Measurements from ENCODE around the gene PURA. TPM values are rescaled to one million over a fixed set of nuclear protein-coding genes. Genes with fewer than 3 reads are reported as not detected.

PURA gene
- total RNA-seq, 2 donors from 2014 or later, result 39.1 to 43.5 TPM

DNA sequence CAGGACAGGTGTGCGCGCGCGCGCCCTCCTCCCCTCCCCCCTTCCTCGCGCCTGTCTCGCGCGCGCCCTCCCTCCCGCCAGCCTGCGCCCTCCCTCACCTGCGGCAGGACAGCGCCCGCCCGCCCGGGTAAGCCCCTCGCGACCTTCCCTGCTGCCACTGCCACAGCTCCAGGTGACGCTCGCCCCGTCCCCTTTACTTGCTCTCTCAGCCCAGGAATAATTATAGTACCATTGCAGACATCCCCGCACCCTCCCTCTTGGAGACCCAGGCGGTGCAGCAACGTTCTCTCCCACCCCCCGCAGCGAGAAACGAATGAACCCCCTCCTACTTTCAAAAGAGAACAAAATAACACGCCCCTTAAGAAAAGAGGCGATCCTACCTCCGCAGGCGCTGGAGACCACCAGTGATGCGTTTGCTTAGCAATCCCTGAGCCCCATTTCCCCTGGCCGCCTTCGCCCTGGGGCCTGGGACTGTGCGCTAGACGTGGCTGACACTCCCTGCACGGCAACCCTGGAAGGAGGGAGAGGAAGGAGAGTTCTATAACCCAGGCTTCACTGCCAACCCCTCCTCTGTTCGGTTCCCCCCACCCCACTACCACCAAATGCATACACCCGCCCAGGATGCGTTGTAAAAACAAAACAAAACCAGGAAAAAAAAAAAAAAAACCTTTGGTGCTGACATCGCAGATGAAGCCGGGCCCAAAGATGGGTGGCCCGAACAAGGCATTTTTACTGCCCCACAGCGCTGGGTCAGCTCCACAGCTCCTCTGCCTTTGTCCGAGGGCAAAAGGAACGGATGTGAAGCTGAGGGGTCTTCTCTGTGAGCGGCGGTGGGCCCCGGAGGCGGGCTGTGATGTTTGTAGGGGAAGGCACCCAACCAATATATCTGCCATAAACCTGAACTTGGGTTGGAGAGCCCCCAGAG lies 5.6 kb upstream of the PURA start:
- intact Hi-C loops (cut with DNase I), result loop anchor here in 1 of 2 donors (5.0 kb wide), 1 partner anchor 39 kb away; no protein-coding TSS in a partner anchor
- peak; percentile 79 for DNase-seq (ENCODE audit: low spot score)

DNA sequence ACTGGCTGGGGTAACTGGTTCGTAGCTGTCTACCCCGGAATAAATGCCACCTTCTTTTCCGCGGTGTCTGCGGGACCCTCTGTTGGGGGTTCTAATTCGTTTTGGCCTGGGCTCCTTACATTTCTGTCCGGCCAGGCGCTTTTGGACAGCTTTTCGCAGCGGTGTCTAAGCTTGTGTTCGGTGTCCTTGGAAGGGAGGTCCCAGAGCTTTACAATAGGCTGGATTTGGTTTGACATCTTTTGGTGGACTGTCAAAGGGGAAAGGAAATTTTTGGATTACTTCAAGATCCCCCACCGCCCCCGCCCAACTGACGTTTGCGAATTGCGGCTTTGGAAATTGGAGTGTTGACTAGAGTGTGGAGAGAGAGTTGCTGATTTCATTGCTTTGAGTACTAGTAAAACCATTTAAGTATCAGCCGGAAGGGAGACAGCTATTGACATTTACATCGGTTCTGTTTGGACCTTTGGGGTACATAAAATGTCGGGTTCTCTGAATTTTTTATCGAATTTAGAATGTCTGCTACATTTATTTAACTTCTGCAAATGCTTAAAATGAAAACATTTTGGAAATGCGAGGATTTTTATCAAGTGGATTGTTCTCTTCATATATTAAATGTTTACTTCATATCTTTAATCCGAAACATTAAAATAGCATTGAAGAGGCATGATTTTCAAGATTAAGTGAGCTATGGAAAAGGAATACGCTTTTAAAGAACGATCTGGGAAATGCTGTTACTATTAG lies 4.7 kb upstream of the PURA start:
- intact Hi-C loops (cut with DNase I), result loop anchor here in 1 of 2 donors (5.0 kb wide), 1 partner anchor 38 kb away; no protein-coding TSS in a partner anchor
- no peak for DNase-seq (ENCODE audit: low spot score)

DNA sequence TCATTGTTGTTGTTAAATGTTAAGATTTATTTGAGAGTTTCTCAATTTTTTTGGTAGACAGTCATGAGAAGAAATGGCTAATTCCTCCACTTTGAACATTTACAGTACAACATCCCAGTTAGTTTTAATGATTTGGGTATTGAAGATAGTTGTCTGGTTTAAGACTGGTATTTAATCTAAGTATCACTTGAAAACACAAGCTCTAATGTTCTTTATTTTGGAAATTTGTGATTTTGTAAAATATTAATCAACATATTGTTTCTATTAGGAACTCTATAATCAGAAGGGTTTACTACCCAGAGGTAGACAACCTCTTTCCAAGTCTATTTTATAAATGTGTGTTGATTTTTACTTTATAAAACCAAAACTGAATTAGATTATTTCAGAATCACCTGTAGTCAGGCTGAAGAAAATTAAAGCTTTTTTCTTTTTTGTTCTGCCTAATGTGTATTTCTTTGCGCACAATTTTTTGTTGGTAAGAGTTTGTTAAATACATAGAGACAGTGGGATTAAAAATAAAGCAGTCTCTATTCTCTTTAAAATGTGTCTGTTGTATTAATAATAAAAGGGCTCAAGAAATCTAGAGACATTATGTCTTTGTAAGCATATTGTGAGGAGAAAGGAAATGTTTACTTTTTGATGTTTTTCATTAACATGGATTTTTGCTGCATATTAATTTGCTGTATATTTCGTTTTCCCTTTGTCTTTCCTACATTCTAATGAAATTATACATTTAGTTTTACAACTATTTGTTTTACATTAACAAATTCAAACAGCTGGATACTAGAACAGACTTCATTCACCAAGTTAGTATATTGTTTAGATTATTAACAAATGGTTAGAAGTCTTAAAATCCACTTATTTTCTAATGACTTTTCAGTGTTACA lies 3.9 kb upstream of the PURA start:
- no peak for DNase-seq (ENCODE audit: low spot score)
- intact Hi-C loops (cut with DNase I), result loop anchor here in 1 of 2 donors (5.0 kb wide), 1 partner anchor 37 kb away; no protein-coding TSS in a partner anchor

DNA sequence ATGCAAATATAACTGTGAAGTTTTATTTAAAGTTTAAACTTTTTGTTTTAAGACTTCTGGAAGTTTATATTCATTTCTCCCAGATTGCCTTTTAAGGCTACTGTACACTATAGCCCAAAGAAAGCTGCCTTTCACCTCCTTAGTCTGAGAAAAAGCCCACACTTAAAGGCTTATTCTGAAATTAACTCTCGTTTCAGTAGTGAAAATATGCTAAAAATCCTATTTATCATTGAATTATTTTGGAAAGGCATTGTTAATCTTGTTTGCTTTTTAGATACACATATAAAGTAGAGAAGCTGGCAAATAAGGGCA lies 3.3 kb upstream of the PURA start:
- intact Hi-C loops (cut with DNase I), result no loop called here
- no peak for DNase-seq (ENCODE audit: low spot score)

DNA sequence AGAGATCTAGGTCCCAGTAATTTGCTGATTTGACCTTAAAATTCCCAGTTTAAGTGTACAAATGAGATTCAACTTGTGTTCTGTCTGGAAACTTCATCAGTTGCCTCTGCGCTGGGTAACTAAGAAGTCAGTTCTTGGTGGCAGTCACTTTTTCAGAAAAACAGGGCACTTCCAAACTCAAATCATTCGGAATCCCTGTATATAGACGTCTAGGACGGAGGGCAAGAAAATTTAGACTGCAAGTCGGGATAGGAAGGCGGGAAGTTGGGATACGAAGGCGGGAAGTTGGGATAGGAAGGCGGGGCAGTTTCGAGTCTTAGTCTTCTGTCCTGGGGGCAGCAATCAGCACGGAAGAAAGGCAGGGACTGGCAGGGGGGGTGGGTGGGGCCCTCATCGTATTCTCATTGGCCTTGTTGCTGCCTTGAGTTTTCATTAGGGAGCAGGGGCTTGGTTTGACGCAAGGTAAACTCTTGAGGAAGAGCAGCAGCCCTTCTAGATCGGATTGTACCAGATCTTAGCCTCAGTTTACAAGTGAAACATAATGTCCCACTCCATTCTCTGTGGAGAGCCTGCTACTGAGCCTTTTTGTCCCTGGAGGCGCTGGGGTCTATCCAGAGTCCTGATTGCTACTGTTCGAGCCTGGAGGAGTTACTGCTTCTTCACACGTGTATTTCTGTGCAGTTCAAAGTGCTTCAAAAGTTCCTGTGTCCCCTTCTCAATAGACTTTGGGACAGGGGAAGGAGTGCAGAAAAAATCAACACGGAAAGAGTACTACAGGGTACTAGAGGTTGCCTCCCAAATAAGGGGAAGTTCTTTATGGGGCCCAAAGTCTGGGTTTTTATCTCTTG lies 2.7 kb upstream of the PURA start:
- DNase-seq (ENCODE audit: low spot score), result no peak
- intact Hi-C loops (cut with DNase I), result no loop called here

DNA sequence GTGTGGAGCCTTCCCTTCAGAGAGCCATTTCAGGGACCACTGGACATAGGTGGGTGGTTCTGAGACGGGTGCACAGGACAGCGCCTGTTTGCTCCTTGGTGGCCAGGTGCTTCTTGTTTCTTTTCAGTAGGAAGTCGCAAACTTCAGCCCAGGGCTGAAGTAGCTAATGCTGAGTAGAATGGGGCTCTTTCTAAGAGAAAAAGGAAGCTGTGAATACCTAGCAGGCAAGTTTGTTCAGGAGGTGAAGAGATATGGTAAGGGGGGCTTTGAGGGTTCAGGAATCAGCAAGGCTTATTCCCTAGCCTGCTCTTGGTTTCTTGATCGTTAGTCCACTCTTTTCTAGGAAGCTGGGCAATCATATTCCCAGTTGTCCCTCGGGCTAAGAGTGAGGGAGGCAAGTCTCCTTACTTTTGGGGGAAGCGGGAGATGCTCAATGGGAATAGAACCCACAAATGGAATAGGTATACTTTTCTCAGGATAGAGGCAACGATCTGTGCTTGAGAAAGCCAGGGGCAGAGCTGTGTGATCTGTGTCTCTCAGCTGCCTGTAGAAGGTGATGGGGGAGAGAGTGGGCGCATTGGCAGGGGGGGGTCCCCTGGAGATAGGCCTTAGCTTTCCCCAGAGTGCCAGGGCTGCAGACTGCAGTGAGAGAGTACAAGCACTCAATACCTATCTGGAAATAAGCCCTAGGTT lies 1.9 kb upstream of the PURA start:
- no peak for DNase-seq (ENCODE audit: low spot score)
- intact Hi-C loops (cut with DNase I), result no loop called here

DNA sequence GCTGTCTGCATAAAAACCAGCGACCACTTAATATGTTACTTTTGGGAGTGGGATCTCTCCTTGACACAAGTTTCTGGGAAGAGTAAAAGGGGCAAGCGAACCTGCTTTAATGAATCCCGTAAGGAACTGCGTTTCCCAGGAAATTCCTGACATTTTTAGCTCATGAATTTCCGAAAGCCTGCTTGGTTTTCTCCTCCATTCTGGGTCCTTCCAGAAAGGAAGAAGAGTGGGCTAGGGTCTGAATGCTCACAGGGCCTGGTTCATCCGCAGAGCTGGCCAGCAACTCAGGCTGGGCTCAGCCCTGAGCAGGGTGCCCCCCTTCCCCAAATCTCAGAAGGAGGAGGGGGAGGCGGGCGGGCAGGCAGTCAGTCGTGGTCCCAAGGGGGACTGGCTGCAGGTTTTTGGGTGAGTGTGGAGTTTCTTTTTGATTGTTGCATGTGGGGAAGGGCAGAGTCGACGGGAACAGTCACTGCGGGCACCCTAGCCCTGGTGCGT lies 1.2 kb upstream of the PURA start:
- intact Hi-C loops (cut with DNase I), result no loop called here
- no peak for DNase-seq (ENCODE audit: low spot score)

DNA sequence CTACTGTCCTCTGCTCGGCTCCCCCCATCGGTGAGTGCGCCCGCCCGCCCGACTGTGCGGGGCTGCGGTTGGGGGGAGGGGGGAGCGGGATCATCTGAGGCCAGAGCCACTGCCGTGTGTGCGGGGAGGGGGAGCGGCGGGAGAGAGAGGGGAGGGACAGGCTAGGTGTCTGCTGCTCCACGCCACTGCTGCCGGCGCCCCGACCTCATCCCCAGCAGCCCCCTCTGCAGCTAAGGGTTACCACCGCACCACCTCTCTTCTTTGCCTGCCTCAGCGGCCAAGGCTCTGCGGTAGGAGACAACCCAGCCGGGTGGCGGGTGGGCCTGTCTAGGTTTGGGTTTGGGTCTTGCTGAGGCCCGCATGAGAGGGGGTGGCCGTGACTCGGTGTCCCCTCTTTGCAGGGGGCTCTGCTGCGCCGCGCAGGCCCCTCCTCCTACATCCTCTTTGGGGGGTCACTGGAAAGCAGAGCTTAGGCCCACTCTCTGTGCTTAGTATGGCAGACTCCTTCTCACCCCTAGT lies 670 bp upstream of the PURA start:
- intact Hi-C loops (cut with DNase I), result no loop called here
- peak; percentile 78 for DNase-seq (ENCODE audit: low spot score)

DNA sequence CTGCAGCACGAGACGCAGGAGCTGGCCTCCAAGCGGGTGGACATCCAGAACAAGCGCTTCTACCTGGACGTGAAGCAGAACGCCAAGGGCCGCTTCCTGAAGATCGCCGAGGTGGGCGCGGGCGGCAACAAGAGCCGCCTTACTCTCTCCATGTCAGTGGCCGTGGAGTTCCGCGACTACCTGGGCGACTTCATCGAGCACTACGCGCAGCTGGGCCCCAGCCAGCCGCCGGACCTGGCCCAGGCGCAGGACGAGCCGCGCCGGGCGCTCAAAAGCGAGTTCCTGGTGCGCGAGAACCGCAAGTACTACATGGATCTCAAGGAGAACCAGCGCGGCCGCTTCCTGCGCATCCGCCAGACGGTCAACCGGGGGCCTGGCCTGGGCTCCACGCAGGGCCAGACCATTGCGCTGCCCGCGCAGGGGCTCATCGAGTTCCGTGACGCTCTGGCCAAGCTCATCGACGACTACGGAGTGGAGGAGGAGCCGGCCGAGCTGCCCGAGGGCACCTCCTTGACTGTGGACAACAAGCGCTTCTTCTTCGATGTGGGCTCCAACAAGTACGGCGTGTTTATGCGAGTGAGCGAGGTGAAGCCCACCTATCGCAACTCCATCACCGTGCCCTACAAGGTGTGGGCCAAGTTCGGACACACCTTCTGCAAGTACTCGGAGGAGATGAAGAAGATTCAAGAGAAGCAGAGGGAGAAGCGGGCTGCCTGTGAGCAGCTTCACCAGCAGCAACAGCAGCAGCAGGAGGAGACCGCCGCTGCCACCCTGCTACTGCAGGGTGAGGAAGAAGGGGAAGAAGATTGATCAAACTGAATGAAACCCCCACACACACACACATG lies 654 bp downstream of the PURA start:
- peak; percentile 93 for DNase-seq (ENCODE audit: low spot score)
- intact Hi-C loops (cut with DNase I), result no loop called here

DNA sequence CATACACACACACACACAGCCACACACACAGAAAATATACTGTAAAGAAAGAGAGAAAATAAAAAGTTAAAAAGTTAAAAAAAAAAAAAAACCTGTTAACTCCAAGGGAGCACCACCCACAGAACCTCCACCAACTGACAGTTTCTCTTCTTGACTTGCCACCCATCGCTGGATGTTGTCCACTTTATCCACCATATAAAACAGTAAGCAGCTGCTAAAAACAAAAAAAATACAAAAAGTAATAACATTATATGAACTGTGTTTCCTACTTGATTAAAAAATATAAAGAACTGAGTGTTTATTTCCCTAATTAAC lies 1.2 kb downstream of the PURA start:
- intact Hi-C loops (cut with DNase I), result no loop called here
- DNase-seq (ENCODE audit: low spot score), result no peak

DNA sequence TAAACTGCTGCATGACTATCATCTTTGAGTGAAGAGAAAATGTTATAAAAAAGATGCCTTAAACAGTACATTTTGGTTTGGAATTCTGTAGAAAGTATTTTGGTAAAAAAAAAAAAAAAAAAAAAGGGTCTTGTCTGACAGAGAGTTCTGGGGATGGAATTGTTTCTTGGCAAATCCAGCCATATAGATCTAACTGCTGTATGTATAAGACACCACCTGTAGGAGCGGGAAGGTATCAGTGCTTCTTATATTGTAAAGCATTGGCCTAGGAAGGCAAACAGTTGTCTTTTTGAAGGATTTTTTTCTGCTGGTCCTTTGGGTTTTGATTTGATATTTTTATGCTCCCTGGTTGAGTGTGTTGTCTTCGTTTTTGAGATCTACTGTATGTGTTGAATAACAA lies 2.8 kb downstream of the PURA start:
- intact Hi-C loops (cut with DNase I), result no loop called here

DNA sequence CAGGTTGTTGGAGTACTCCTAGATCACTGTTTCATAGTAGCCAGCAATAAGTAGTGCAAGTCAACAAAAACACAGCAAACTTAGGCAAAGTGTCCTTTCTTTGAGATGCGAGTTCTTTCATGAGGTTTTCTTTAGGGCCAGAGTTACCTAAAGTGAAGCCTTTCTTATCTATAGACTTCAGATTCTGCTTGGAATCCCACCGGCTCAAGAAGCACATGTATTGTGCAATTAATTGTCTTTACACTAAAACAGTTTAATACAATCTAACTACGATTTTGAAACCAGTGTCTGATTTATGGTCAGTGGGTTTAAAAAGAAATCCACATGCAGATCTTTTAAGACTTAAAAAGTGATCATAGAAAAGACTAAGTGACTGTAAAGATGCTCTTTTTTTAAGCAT lies 3.6 kb downstream of the PURA start:
- DNase-seq (ENCODE audit: low spot score), result no peak
- intact Hi-C loops (cut with DNase I), result no loop called here

More for the DNA sequence above, 2.8 kb downstream of the PURA start:
- DNase-seq (ENCODE audit: low spot score), result no peak

DNA sequence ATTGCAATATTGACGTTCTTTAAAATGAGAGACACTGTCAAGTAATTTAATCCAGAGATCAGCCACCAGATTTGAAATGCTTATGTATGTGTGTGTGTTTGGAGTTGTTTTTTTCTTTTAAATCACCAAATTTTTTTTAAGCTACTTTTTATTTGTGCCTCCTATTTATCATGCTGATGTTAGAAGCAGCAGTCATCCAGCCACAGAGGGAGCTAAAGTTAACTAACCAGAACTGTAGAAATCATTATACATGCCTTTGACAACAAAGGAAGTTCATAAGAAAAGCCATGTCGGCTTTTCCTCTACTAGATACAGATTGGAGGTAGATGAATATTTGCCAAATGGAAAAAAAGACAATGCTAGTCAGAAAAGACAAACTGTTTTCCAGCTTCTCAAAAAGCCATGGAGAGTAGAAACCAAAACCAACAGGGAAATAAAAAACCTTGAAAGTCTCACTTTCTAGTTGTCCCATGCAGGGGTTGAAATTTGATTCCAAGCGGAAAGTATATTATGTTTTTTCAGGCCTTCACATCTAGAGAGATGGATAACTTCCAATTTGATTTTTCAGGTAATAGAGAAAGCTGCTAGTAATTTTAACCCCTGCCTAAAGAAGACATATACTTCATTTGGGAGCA lies 4.5 kb downstream of the PURA start:
- no peak for DNase-seq (ENCODE audit: low spot score)
- intact Hi-C loops (cut with DNase I), result no loop called here

DNA sequence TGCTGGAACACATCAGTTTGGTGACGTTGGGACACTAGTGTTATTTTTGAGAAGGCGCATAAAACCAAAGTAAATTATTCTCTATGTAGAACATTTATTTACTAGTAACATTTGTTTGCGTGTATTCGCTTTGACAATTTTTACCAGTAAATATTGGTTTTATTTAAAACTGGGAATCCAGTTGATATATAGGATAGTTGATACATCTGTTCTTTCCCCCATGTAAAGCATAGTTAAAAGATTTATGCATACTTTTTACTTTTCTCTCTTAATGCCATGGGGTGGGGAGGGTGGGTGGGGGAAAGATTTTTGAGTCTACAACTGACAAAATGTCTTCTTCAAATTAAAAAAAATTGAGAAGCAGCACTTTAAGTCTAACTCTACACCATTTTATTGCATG lies 11.7 kb downstream of the PURA start, which contains the start of gene IGIP:
Gene IGIP (plus strand): TSS at position 301 of the 400 bp plus-strand sequence. CDS start 2,540 bp downstream, outside the sequence.
- DNase-seq (ENCODE audit: low spot score), result no peak
- intact Hi-C loops (cut with DNase I), result no loop called here

DNA sequence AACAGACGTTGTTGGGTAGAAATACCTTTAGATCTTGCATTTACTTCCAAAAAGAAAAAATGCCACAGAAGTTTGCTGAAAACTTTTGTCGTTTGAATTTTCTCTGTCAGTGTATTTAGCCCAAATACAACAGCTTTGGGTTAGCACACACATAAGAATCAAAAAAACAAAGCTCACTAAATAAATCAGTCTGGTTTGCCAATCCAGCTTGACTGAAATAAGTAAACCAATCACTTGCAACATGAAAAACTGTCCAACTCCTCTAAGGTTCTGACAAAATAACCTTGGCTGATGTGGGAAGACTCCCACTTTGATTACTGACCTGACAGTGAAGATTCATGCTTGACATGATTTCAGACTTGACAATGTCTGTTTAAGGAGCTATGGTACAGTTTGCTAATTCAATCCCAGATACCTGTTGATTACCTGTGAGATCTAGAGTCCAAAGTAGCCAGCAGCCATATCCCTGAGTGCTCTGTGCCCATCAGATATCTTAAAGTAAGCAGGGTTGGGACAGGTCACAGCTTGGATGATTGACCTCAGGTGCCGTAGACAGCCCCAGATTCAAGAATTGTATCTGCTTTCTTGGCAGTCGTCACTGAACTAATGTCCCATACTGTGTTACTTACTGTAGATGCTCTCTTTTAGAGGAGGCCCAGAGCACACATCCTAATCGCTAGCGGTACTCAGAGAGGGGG lies 12.6 kb downstream of the PURA start:
- DNase-seq (ENCODE audit: low spot score), result no peak
- intact Hi-C loops (cut with DNase I), result no loop called here

DNA sequence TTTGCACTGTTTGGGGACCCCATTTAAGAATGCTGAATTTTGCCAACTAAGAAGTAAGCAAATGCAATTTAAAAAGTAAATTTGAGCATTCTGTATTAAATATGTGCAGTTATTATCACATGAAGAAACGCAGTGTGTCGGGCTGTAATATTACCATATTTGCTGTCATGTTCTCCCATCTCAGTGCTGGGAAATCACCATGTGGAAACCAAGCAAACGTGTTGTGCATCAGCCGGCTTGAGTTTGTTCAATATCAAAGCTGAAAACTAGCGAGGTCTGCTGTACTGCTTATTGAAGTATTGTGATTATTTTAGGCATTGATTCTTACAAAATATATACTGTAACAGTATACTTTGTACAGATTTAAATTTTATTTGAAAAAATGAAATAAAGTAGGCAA lies 14.5 kb downstream of the PURA start:
- no peak for DNase-seq (ENCODE audit: low spot score)
- intact Hi-C loops (cut with DNase I), result no loop called here

Data from posterior vena cava (tissue), 2 donors.